Measurements from ENCODE around the gene RNF11. TPM values are rescaled to one million over a fixed set of nuclear protein-coding genes. Genes with fewer than 3 reads are reported as not detected.

RNF11 gene
- total RNA-seq, 1 experiment from 2014 or later, result 55.8 TPM

DNA sequence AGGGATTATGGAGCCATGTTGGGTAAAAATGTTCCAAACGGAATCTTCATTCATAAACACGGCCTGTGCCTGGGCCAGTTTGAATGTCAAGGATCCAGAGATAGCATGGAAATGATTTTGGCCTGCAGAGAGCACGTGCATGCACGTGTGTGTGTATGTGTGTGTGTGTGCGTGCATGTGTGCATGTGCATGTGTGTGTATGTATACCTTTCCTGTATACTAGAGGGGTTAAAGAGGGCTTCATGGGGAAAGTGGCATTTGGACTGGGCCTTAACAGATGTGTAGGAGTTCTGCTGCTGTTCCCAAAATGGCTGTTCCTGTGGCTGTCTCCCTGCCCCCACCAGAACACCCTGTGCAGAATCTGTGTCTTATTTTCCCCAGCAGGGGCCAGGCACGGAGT lies 72.6 kb downstream of the RNF11 start:
- no peaks in the 10 kb centered on the region for H3K23me2 ChIP-seq (ENCODE audit: insufficient read length, low read depth, low read length, poor library complexity, severe bottlenecking)
- H3K4me1 ChIP-seq (ENCODE audit: insufficient read depth, low read length), result no peaks in the 10 kb centered on the region
- H4K5ac ChIP-seq (ENCODE audit: insufficient read length, low read depth, low read length), result no peak overlapping the region
- no peaks in the 10 kb centered on the region for H3K9me3 Mint-ChIP-seq
- H3K9ac ChIP-seq (ENCODE audit: extremely low read depth, insufficient read length, low read length), result no peak overlapping the region
- H3K9me3 ChIP-seq (ENCODE audit: control insufficient read depth, low read depth, low read length), result no peaks in the 10 kb centered on the region
- H3K4me3 Mint-ChIP-seq, result no peak overlapping the region
- TF ChIP-seq CTCF (conservative IDR thresholded peaks at IDR 0.05), result no peak
- no peak overlapping the region for H3K27ac Mint-ChIP-seq
- no peaks in the 10 kb centered on the region for H4K20me1 ChIP-seq (ENCODE audit: control insufficient read depth, insufficient read depth, insufficient read length)
- H4K8ac ChIP-seq (replicated peaks; ENCODE audit: insufficient read length, low read depth, low read length), result no peak overlapping the region
- no peaks in the 10 kb centered on the region; the same call in 1 of the 2 replicates for H3K27me3 Mint-ChIP-seq (ENCODE audit: low read depth)
- H3T11ph ChIP-seq (ENCODE audit: low read length), result no peak overlapping the region
- no CpG with 5 or more reads among the region's 6 CpGs for WGBS (ENCODE audit: extremely low coverage, insufficient read length, low lambda C conversion rate)
- H3K56ac ChIP-seq (ENCODE audit: insufficient read length, low read depth, low read length), result no peak overlapping the region
- no peak overlapping the region for H2BK120ac ChIP-seq (ENCODE audit: low read depth, low read length, poor library complexity, severe bottlenecking)
- no peak overlapping the region for H3K27ac ChIP-seq (ENCODE audit: insufficient read length, low read depth, low read length)
- H3K4ac ChIP-seq (ENCODE audit: low read depth, low read length), result no peak overlapping the region
- H2BK15ac ChIP-seq (ENCODE audit: low read depth, low read length), result no peak overlapping the region
- H3K14ac ChIP-seq (ENCODE audit: insufficient read depth, low read length), result no peak overlapping the region
- no peak overlapping the region for H2AFZ ChIP-seq (ENCODE audit: low read length)
- no peak overlapping the region for H2AK5ac ChIP-seq (ENCODE audit: insufficient read length, low read length)
- H3K27me3 ChIP-seq (ENCODE audit: insufficient read depth, low read length), result no peaks in the 10 kb centered on the region
- H3K23ac ChIP-seq (ENCODE audit: insufficient read length, low read depth, low read length), result no peak overlapping the region
- no peaks in the 10 kb centered on the region for H3K36me3 Mint-ChIP-seq (ENCODE audit: insufficient read depth in 1 of 3, low read depth in 3 of 3)
- H2BK20ac ChIP-seq (ENCODE audit: low read depth, low read length, poor library complexity, severe bottlenecking), result no peak overlapping the region
- no peak overlapping the region for H4K91ac ChIP-seq (ENCODE audit: insufficient read length, low read depth, low read length)
- H2BK5ac ChIP-seq (ENCODE audit: insufficient read length, low read length), result no peak overlapping the region
- H3K79me1 ChIP-seq (ENCODE audit: insufficient read depth, low read depth, low read length, poor library complexity, severe bottlenecking), result no peaks in the 10 kb centered on the region
- H3K18ac ChIP-seq (ENCODE audit: insufficient read length, low read depth, low read length), result no peak overlapping the region
- H3K4me2 ChIP-seq (ENCODE audit: insufficient read depth, insufficient read length, low read length), result no peak overlapping the region
- DNase-seq, result no peak
- peaks cover 7 to 13% of the 10 kb centered on the region in 2 experiments for H3K4me1 Mint-ChIP-seq
- H3K79me2 ChIP-seq (ENCODE audit: insufficient read depth, low read length), result no peaks in the 10 kb centered on the region
- H2BK12ac ChIP-seq (ENCODE audit: insufficient read length, low read depth, low read length), result no peak overlapping the region

Measured in H9 (cell line).